K562 (cell line): ENCODE results near the gene ZFP57. TPM values are rescaled to one million over a fixed set of nuclear protein-coding genes. Genes with fewer than 3 reads are reported as not detected.

Experiments
- ARHGAP35 ChIP-seq: fragments of 450-650 bp; IDR thresholded peaks from 2 replicates; pipeline ENCODE4 v1.6.1; 2018; ENCODE audit not compliant: partially characterized antibody
- ARNT ChIP-seq, 2 experiments: fragments of 450-650 bp; IDR thresholded peaks; 2 replicates each; pipeline ENCODE4 v1.6.1; 2016; ENCODE audit warnings: mild to moderate bottlenecking in 1 of 2
- BCOR ChIP-seq: fragments of 450-650 bp; IDR thresholded peaks from 2 replicates; pipeline ENCODE4 v1.6.1; 2016
- BRD9 ChIP-seq: fragments of 450-650 bp; IDR thresholded peaks from 2 replicates; pipeline ENCODE4 v1.6.1; 2018; ENCODE audit warnings: low read depth; ENCODE audit not compliant: partially characterized antibody
- CCNT2 ChIP-seq: IDR thresholded peaks from 2 replicates; pipeline ENCODE4 v1.6.1; 2011; ENCODE audit warnings: borderline replicate concordance, low read depth, mild to moderate bottlenecking, moderate library complexity, mixed read lengths, low read length; ENCODE audit not compliant: insufficient read length; ENCODE audit errors: extremely low read depth
- EGR1 ChIP-seq: fragments of 450-650 bp; conservative IDR thresholded peaks from 2 replicates; pipeline ENCODE4 v1.6.1; 2017; ENCODE audit warnings: mild to moderate bottlenecking
- ELF1 ChIP-seq: fragments of 200-800 bp; sonication (Bioruptor generic); IDR thresholded peaks from 2 replicates; pipeline ENCODE4 v1.6.1; 2016; ENCODE audit warnings: missing genetic modification characterization, missing compliant biosample characterization
- ETS1 ChIP-seq: conservative IDR thresholded peaks from 2 replicates; pipeline ENCODE4 v1.6.1; 2011; ENCODE audit warnings: low read depth, mild to moderate bottlenecking, low read length; ENCODE audit not compliant: control insufficient read depth
- HBP1 ChIP-seq: fragments of 450-650 bp; formaldehyde crosslinking; IDR thresholded peaks from 2 replicates; pipeline ENCODE4 v1.4.0; 2022; ENCODE audit warnings: missing genetic modification characterization
- HDAC1 ChIP-seq, 2 experiments: fragments of 450-650 bp; IDR thresholded peaks; 2 replicates each; pipeline ENCODE4 v1.6.1; 2016 to 2017; ENCODE audit warnings: inconsistent platforms in 1 of 2, mild to moderate bottlenecking in 1 of 2, moderate library complexity in 1 of 2
- HEY1 ChIP-seq: fragments of 250-450 bp; sonication (Bioruptor Pico); IDR thresholded peaks from 2 replicates; pipeline ENCODE4 v1.5.0; 2020; ENCODE audit warnings: mild to moderate bottlenecking, moderate library complexity, borderline replicate concordance
- MIER1 ChIP-seq: fragments of 450-650 bp; IDR thresholded peaks from 2 replicates; pipeline ENCODE4 v1.6.1; 2016; ENCODE audit warnings: antibody characterized with exemption, mild to moderate bottlenecking, low read depth
- MTA2 ChIP-seq: fragments of 450-650 bp; IDR thresholded peaks from 2 replicates; pipeline ENCODE4 v1.6.1; 2016; ENCODE audit warnings: low read depth
- PCBP1 ChIP-seq: fragments of 200-400 bp; formaldehyde crosslinking; IDR thresholded peaks from 2 replicates; pipeline ENCODE4 v1.6.1; 2018; ENCODE audit warnings: mild to moderate bottlenecking, low read depth, low read length; ENCODE audit not compliant: poor library complexity, severe bottlenecking
- RBBP5 ChIP-seq: fragments of 200-600 bp; sonication (generic); IDR thresholded peaks from 2 replicates; pipeline ENCODE4 v1.6.1; 2012; ENCODE audit warnings: borderline replicate concordance, mild to moderate bottlenecking, low read length, control low read depth, inconsistent platforms; ENCODE audit not compliant: insufficient read depth, poor library complexity, severe bottlenecking
- SIN3A ChIP-seq, 2 experiments: fragments of 150-350 bp in 1 of 2; IDR thresholded peaks; 2 replicates each; pipeline ENCODE4 v1.6.1; 2011 to 2016; ENCODE audit warnings: borderline replicate concordance in 2 of 2, low read depth in 2 of 2, low read length in 2 of 2, mild to moderate bottlenecking in 2 of 2, moderate library complexity in 2 of 2; ENCODE audit not compliant: control insufficient read depth in 1 of 2
- SLC30A9 ChIP-seq: fragments of 250-450 bp; sonication (Bioruptor Pico); IDR thresholded peaks from 2 replicates; pipeline ENCODE4 v1.8.0; 2022; ENCODE audit warnings: mild to moderate bottlenecking, moderate library complexity
- U2AF2 ChIP-seq: fragments of 200-400 bp; formaldehyde crosslinking; optimal IDR thresholded peaks from 2 replicates; pipeline ENCODE3; 2017; ENCODE audit warnings: low read depth, mild to moderate bottlenecking, low read length
- YBX1 ChIP-seq: fragments of 450-650 bp; IDR thresholded peaks from 2 replicates; pipeline ENCODE4 v1.7.1; 2016; ENCODE audit warnings: mild to moderate bottlenecking
- ZNF707 ChIP-seq: fragments of 250-450 bp; sonication (Bioruptor Pico); conservative IDR thresholded peaks from 2 replicates; pipeline ENCODE4 v1.8.0; 2022; ENCODE audit warnings: inconsistent platforms, mild to moderate bottlenecking, moderate library complexity
- polyA plus RNA-seq, 8 experiments: library from polyadenylated mRNA; depleted of rRNA in 4 of 8; stranded (reverse) in 5 of 8; unstranded in 3 of 8; fragments of >200 nt; fragmentation: Nextera tagmentation in 2 of 8; fragmentation: Illumina TruSeq in 1 of 8; extraction: Ambion mirVana in 2 of 8; extraction: Trizol in 1 of 8; gene quantifications; 2 replicates each; pipeline versions ENCODE4 v1.2.1 to v1.2.3, GENCODE V29; 2011 to 2014; ENCODE audit warnings: inconsistent platforms in 1 of 8, missing spikeins in 1 of 8
- total RNA-seq, 7 experiments: library from RNA; depleted of rRNA in 6 of 7; stranded (reverse); fragments of >200 nt in 6 of 7; fragmentation: Illumina TruSeq in 2 of 7; extraction: Trizol in 2 of 7; gene quantifications; 2 replicates each; pipeline versions ENCODE4 v1.2.1 to v1.2.3, GENCODE V29; 2011 to 2021; ENCODE audit warnings: low replicate concordance in 1 of 7
- TF ChIP-seq, protein P1 (sequence below), 2 experiments: fragments of 450-650 bp; IDR thresholded peaks; 2 replicates each; pipeline ENCODE4 v1.6.1; 2016
- TF ChIP-seq, protein P2 (sequence below): sonication (generic); formaldehyde crosslinking; IDR thresholded peaks from 2 replicates; pipeline ENCODE4 v1.8.1; 2023; ENCODE audit warnings: mild to moderate bottlenecking, missing genetic modification reagents, moderate library complexity

The ZFP57 gene
- total and polyA plus RNA-seq, 9 of the 15 experiments (the other 6 are each of a cell fraction or from before 2014, with no cell fraction given) = 0.04 to 0.28 (median 0.13) TPM

- TF ChIP-seq YBX1 (no peak), HEY1 (CRISPR knock-in tag) (no peak), ELF1 (tag) (no peak), RBBP5 (peak; percentile 81), U2AF2 (no peak), BRD9 (peak; percentile 20), ARHGAP35 (peak; percentile 57), EGR1 (peak; percentile 93), ARNT (IDR thresholded peaks at IDR 0.05) (0 out of 4 replicates have a peak, but pooled peaks of 1 of the 2 experiments have one; percentile 31), ZNF707 (no peak), PCBP1 (peak; percentile 14), SLC30A9 (no peak), SIN3A (IDR thresholded peaks at IDR 0.05; ENCODE audit: borderline replicate concordance in 2 of 2, control insufficient read depth in 1 of 2, low read depth in 2 of 2, low read length in 2 of 2) (peak in 1 of 2 experiments; percentile 48; a peak in 1 of 4 replicates), CCNT2 (peak; percentile 66), MIER1 (0 out of 2 replicates have a peak, but pooled peaks have one; percentile 64), HDAC1 (IDR thresholded peaks at IDR 0.05) (peak in 1 of 2 experiments; percentile 9; a peak in 1 of 4 replicates), BCOR (no peak), HBP1 (0 out of 2 replicates have a peak, but pooled peaks have one; percentile 16), ETS1 (no peak; the same call in 1 of the 2 replicates), MTA2 (peak; percentile 8; the same call in 1 of the 2 replicates)
- TF ChIP-seq, protein P1, sequence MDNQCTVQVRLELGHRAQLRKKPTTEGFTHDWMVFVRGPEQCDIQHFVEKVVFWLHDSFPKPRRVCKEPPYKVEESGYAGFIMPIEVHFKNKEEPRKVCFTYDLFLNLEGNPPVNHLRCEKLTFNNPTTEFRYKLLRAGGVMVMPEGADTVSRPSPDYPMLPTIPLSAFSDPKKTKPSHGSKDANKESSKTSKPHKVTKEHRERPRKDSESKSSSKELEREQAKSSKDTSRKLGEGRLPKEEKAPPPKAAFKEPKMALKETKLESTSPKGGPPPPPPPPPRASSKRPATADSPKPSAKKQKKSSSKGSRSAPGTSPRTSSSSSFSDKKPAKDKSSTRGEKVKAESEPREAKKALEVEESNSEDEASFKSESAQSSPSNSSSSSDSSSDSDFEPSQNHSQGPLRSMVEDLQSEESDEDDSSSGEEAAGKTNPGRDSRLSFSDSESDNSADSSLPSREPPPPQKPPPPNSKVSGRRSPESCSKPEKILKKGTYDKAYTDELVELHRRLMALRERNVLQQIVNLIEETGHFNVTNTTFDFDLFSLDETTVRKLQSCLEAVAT (IDR thresholded peaks at IDR 0.05) = peak in 1 of 2 experiments; percentile 16; a peak in 1 of 4 replicates
- TF ChIP-seq, protein P2, sequence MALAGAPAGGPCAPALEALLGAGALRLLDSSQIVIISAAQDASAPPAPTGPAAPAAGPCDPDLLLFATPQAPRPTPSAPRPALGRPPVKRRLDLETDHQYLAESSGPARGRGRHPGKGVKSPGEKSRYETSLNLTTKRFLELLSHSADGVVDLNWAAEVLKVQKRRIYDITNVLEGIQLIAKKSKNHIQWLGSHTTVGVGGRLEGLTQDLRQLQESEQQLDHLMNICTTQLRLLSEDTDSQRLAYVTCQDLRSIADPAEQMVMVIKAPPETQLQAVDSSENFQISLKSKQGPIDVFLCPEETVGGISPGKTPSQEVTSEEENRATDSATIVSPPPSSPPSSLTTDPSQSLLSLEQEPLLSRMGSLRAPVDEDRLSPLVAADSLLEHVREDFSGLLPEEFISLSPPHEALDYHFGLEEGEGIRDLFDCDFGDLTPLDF (CRISPR knock-in tag) = no peak
These were observed 48.9 kb downstream of the ZFP57 start (continued) for GRCh38 chr6:29631860-29632731.
